GM23338 (cell line): ENCODE data around the gene SYNCRIP. TPM values are rescaled to one million over a fixed set of nuclear protein-coding genes. Genes with fewer than 3 reads are reported as not detected.

Source experiments
- CREB1 ChIP-seq: fragments of 250-450 bp; sonication (Bioruptor Pico); IDR thresholded peaks from 2 replicates; pipeline ENCODE4 v1.5.0; 2020; ENCODE audit warnings: low read depth, mild to moderate bottlenecking, moderate library complexity
- EZH2 ChIP-seq: fragments of 200-600 bp; sonication (generic); IDR thresholded peaks from one replicate; pipeline ENCODE4 v1.8.0; 2017; ENCODE audit warnings: antibody characterized with exemption, mild to moderate bottlenecking, low read depth; ENCODE audit not compliant: unreplicated experiment
- EZH2phosphoT487 ChIP-seq: fragments of 200-600 bp; sonication (generic); IDR thresholded peaks from one replicate; pipeline ENCODE4 v1.8.1; 2018; ENCODE audit warnings: antibody characterized with exemption; ENCODE audit not compliant: unreplicated experiment
- JUNB ChIP-seq: IDR thresholded peaks from one replicate; pipeline ENCODE4 v1.6.1; 2016; ENCODE audit warnings: antibody characterized with exemption; ENCODE audit not compliant: unreplicated experiment
- ZNF114 ChIP-seq: fragments of 250-450 bp; sonication (Bioruptor Pico); IDR thresholded peaks from 2 replicates; pipeline ENCODE4 v1.5.0; 2020; ENCODE audit warnings: mild to moderate bottlenecking, moderate library complexity
- ZNF331 ChIP-seq: fragments of 250-450 bp; sonication (Bioruptor Pico); IDR thresholded peaks from 2 replicates; pipeline ENCODE4 v1.5.0; 2020; ENCODE audit warnings: low read depth, mild to moderate bottlenecking, moderate library complexity
- polyA plus RNA-seq: library from polyadenylated mRNA; unstranded; fragments of >200 nt; fragmentation: Nextera tagmentation; extraction: Ambion mirVana; gene quantifications from 2 replicates; pipeline ENCODE4 v1.2.1, GENCODE V29; 2016
- total RNA-seq: library from RNA; depleted of rRNA; stranded (reverse); fragments of >200 nt; shearing (Covaris generic); gene quantifications from 2 replicates; pipeline ENCODE4 v1.2.3, GENCODE V29; 2014
- TF ChIP-seq, protein P1 (sequence below), 2 experiments: fragments of 200-600 bp in 1 of 2; sonication (generic) in 1 of 2; conservative IDR thresholded peaks; 2 replicates each; pipeline versions ENCODE4 v1.5.1 to v1.6.1; 2016 to 2017; ENCODE audit warnings: antibody characterized with exemption in 2 of 2, low read depth in 2 of 2, mild to moderate bottlenecking in 2 of 2, moderate library complexity in 1 of 2
- TF ChIP-seq, protein P2 (sequence below): fragments of 250-450 bp; sonication (Bioruptor Pico); IDR thresholded peaks from 2 replicates; pipeline ENCODE4 v1.5.0; 2020; ENCODE audit warnings: mild to moderate bottlenecking, moderate library complexity

The SYNCRIP gene
- total and polyA plus RNA-seq, 2 experiments from 2014 or later: 163 to 164 TPM

DNA sequence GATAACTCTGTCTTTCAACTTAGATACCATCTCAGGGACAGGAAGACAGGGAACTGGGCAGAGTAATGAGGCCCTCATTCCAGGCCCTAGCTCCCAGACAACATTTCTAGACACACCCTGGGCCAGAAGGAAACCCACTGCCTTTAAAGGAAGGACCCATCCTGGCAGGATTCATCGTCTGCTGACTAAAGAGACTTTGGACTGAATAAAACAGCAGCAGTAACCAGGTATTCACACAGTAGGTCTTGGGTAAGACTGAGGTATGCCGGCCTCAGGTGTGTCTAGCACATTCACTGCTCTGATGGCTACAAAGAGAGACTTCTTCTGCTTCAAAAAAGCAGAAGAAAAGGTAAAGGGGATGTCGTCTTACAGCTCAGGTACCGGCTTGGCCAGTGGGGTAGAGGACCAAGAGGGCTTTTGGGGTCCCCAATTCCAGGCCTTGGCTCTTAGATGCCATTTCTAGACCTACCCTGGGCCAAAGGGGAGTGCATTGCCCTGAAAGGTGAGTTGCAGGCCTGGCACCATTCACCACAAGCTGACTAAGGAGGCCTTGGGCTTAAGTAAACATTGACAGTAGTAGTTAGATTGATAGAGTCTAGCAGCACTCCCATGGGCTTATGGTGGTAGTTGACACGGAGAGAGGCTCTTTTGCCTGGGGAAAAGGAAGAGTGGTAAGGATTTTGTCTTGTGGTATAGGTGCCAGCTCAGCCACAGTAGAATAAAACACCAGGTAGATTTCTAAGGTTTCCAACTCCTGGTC is 62.4 kb downstream of the SYNCRIP start (continued):
- TF ChIP-seq, protein P1, sequence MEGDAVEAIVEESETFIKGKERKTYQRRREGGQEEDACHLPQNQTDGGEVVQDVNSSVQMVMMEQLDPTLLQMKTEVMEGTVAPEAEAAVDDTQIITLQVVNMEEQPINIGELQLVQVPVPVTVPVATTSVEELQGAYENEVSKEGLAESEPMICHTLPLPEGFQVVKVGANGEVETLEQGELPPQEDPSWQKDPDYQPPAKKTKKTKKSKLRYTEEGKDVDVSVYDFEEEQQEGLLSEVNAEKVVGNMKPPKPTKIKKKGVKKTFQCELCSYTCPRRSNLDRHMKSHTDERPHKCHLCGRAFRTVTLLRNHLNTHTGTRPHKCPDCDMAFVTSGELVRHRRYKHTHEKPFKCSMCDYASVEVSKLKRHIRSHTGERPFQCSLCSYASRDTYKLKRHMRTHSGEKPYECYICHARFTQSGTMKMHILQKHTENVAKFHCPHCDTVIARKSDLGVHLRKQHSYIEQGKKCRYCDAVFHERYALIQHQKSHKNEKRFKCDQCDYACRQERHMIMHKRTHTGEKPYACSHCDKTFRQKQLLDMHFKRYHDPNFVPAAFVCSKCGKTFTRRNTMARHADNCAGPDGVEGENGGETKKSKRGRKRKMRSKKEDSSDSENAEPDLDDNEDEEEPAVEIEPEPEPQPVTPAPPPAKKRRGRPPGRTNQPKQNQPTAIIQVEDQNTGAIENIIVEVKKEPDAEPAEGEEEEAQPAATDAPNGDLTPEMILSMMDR (conservative IDR thresholded peaks at IDR 0.05; ENCODE audit: low read depth in 2 of 2): no peak
- TF ChIP-seq CREB1 (CRISPR knock-in tag): no peak
- TF ChIP-seq, protein P2, sequence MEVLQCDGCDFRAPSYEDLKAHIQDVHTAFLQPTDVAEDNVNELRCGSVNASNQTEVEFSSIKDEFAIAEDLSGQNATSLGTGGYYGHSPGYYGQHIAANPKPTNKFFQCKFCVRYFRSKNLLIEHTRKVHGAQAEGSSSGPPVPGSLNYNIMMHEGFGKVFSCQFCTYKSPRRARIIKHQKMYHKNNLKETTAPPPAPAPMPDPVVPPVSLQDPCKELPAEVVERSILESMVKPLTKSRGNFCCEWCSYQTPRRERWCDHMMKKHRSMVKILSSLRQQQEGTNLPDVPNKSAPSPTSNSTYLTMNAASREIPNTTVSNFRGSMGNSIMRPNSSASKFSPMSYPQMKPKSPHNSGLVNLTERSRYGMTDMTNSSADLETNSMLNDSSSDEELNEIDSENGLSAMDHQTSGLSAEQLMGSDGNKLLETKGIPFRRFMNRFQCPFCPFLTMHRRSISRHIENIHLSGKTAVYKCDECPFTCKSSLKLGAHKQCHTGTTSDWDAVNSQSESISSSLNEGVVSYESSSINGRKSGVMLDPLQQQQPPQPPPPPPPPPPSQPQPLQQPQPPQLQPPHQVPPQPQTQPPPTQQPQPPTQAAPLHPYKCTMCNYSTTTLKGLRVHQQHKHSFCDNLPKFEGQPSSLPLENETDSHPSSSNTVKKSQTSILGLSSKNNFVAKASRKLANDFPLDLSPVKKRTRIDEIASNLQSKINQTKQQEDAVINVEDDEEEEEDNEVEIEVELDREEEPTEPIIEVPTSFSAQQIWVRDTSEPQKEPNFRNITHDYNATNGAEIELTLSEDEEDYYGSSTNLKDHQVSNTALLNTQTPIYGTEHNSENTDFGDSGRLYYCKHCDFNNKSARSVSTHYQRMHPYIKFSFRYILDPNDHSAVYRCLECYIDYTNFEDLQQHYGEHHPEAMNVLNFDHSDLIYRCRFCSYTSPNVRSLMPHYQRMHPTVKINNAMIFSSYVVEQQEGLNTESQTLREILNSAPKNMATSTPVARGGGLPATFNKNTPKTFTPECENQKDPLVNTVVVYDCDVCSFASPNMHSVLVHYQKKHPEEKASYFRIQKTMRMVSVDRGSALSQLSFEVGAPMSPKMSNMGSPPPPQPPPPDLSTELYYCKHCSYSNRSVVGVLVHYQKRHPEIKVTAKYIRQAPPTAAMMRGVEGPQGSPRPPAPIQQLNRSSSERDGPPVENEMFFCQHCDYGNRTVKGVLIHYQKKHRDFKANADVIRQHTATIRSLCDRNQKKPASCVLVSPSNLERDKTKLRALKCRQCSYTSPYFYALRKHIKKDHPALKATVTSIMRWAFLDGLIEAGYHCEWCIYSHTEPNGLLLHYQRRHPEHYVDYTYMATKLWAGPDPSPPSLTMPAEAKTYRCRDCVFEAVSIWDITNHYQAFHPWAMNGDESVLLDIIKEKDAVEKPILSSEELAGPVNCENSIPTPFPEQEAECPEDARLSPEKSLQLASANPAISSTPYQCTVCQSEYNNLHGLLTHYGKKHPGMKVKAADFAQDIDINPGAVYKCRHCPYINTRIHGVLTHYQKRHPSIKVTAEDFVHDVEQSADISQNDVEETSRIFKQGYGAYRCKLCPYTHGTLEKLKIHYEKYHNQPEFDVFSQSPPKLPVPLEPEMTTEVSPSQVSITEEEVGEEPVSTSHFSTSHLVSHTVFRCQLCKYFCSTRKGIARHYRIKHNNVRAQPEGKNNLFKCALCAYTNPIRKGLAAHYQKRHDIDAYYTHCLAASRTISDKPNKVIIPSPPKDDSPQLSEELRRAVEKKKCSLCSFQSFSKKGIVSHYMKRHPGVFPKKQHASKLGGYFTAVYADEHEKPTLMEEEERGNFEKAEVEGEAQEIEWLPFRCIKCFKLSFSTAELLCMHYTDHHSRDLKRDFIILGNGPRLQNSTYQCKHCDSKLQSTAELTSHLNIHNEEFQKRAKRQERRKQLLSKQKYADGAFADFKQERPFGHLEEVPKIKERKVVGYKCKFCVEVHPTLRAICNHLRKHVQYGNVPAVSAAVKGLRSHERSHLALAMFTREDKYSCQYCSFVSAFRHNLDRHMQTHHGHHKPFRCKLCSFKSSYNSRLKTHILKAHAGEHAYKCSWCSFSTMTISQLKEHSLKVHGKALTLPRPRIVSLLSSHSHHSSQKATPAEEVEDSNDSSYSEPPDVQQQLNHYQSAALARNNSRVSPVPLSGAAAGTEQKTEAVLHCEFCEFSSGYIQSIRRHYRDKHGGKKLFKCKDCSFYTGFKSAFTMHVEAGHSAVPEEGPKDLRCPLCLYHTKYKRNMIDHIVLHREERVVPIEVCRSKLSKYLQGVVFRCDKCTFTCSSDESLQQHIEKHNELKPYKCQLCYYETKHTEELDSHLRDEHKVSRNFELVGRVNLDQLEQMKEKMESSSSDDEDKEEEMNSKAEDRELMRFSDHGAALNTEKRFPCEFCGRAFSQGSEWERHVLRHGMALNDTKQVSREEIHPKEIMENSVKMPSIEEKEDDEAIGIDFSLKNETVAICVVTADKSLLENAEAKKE (CRISPR knock-in tag): no peak
- TF ChIP-seq ZNF114 (CRISPR knock-in tag): no peak
- no peak for TF ChIP-seq JUNB
- no peak for TF ChIP-seq EZH2phosphoT487
- TF ChIP-seq ZNF331 (CRISPR knock-in tag): no peak
- no peak for TF ChIP-seq EZH2
